ENCODE data around the gene RANBP9.

DNA sequence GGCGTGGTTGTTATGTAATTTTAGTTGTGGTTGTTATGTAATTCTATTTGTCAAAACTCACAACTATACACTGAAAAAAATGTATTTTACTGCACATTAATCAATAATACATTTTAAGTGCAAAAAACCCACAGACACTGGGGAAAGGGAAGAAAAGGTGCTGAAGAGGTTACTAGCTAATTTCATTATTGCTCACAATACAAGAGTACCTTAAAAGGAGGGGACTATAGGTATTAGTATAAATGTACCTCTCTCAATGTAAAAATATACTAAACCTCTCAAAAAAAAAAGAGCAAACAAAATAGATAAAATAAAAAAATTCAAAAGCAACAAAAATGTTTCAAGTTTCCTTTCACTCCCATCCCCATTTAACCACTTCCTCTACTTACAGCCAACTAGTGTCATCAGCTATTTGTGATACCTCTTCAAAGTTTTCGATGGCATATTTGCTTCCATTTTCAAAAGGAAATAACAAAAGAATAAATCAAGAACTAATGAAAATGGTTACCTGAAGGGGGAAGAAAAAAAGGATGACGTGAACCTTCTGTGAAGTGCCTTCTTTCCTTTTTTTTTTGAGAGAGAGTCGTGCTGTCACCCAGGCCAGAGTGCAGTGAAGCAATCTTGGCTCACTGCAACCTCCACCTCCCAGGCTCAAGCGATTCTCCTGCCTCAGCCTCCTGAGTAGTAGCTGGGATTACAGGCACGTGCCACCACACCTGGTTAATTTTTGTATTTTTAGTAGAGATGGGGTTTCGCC is 30.2 kb downstream of the RANBP9 start:
- TF ChIP-seq YY1 (IDR thresholded peaks at IDR 0.05; ENCODE audit: insufficient read depth, insufficient read length) = no peak
- no peak for TF ChIP-seq ZNF274 (IDR thresholded peaks at IDR 0.05; ENCODE audit: low read depth, low read length)
- no peak for TF ChIP-seq SUZ12 (IDR thresholded peaks at IDR 0.05; ENCODE audit: extremely low read depth, insufficient read depth, insufficient read length)
